GM23248 (cell line): ENCODE data around the gene TLE6. TPM values are rescaled to one million over a fixed set of nuclear protein-coding genes. Genes with fewer than 3 reads are reported as not detected.
"Not testable (repeated sequence)": the region's sequence is repeated elsewhere in the genome, so short reads cannot be mapped to it uniquely, and the experiment has no call there.

Source experiments
- DNase-seq: peaks from one replicate; pipeline ENCODE4 v3.0.0-alpha.2; 2015
- H2AFZ ChIP-seq: fragments of 200-600 bp; sonication (generic); 2 replicates; pipeline ENCODE4 v1.6.1; 2016; ENCODE audit warnings: antibody characterized with exemption
- H3F3A ChIP-seq: fragments of 200-600 bp; sonication (generic); 2 replicates; pipeline ENCODE4 v1.6.1; 2016; ENCODE audit warnings: mild to moderate bottlenecking, antibody characterized with exemption, mixed run types; ENCODE audit not compliant: insufficient read depth
- H3K27ac ChIP-seq: fragments of 200-600 bp; sonication (generic); 2 replicates; pipeline ENCODE4 v1.5.1; 2016; ENCODE audit warnings: mild to moderate bottlenecking
- H3K27me3 ChIP-seq: fragments of 200-600 bp; sonication (generic); replicated peaks from 2 replicates; pipeline ENCODE4 v1.6.1; 2016; ENCODE audit warnings: mild to moderate bottlenecking; ENCODE audit not compliant: insufficient read depth
- H3K36me3 ChIP-seq: fragments of 200-600 bp; sonication (generic); 2 replicates; pipeline ENCODE4 v1.6.1; 2016; ENCODE audit warnings: low read depth, mild to moderate bottlenecking
- H3K4me1 ChIP-seq: fragments of 200-600 bp; sonication (generic); 2 replicates; pipeline ENCODE4 v1.6.1; 2016; ENCODE audit warnings: mild to moderate bottlenecking; ENCODE audit not compliant: insufficient read depth
- H3K4me2 ChIP-seq: fragments of 200-600 bp; sonication (generic); one replicate; pipeline ENCODE4 v1.6.1; 2016; ENCODE audit warnings: mild to moderate bottlenecking; ENCODE audit not compliant: unreplicated experiment
- H3K4me3 ChIP-seq: fragments of 200-600 bp; sonication (generic); 2 replicates; pipeline ENCODE4 v1.5.1; 2016; ENCODE audit warnings: mild to moderate bottlenecking
- H3K79me2 ChIP-seq: fragments of 200-600 bp; sonication (generic); 2 replicates; pipeline ENCODE4 v1.6.1; 2016; ENCODE audit warnings: mild to moderate bottlenecking; ENCODE audit not compliant: insufficient read depth
- H3K9ac ChIP-seq: fragments of 200-600 bp; sonication (generic); 2 replicates; pipeline ENCODE4 v1.6.1; 2016; ENCODE audit warnings: mild to moderate bottlenecking
- H3K9me2 ChIP-seq: fragments of 200-600 bp; sonication (generic); 2 replicates; pipeline ENCODE4 v1.6.1; 2016; ENCODE audit warnings: mixed run types, mild to moderate bottlenecking, moderate library complexity; ENCODE audit not compliant: insufficient read depth
- H3K9me3 ChIP-seq: fragments of 200-600 bp; sonication (generic); one replicate; pipeline ENCODE4 v1.6.1; 2017; ENCODE audit warnings: low read depth
- H4K20me1 ChIP-seq: fragments of 200-600 bp; sonication (generic); 2 replicates; pipeline ENCODE4 v1.6.0; 2016; ENCODE audit not compliant: insufficient read depth
- EZH2 ChIP-seq: fragments of 200-600 bp; sonication (generic); IDR thresholded peaks from 2 replicates; pipeline ENCODE4 v1.6.1; 2018; ENCODE audit warnings: antibody characterized with exemption, mild to moderate bottlenecking; ENCODE audit not compliant: insufficient read depth, poor library complexity, severe bottlenecking
- EZH2phosphoT487 ChIP-seq: fragments of 200-600 bp; sonication (generic); IDR thresholded peaks from 2 replicates; pipeline ENCODE4 v1.6.1; 2018; ENCODE audit warnings: antibody characterized with exemption, moderate library complexity, mild to moderate bottlenecking, low read depth; ENCODE audit not compliant: insufficient read depth
- WGBS, 2 experiments: methylation state at CpG; one replicate each; pipeline ENCODE4 v1.1.6; 2015 to 2017; ENCODE audit warnings: low lambda C conversion rate in 2 of 2, low coverage in 1 of 2; ENCODE audit errors: missing lambda C conversion rate in 2 of 2; 5-methylcytosine and 5-hydroxymethylcytosine counted together
- in situ Hi-C: fragments of 300-500 bp; cut with MboI; formaldehyde crosslinking; loops from 2 replicates; pipeline ENCODE4 v1.15.0; 2020
- polyA plus RNA-seq: library from polyadenylated mRNA; unstranded; fragments of >200 nt; fragmentation: Nextera tagmentation; extraction: Ambion mirVana; gene quantifications from 2 replicates; pipeline ENCODE4 v1.2.1, GENCODE V29; 2016
- total RNA-seq: library from RNA; depleted of rRNA; stranded (reverse); fragments of >200 nt; shearing (Covaris generic); gene quantifications from 2 replicates; pipeline ENCODE4 v1.2.3, GENCODE V29; 2014

The TLE6 gene
- total and polyA plus RNA-seq, 2 experiments from 2014 or later, result 0.21 to 0.65 TPM

DNA sequence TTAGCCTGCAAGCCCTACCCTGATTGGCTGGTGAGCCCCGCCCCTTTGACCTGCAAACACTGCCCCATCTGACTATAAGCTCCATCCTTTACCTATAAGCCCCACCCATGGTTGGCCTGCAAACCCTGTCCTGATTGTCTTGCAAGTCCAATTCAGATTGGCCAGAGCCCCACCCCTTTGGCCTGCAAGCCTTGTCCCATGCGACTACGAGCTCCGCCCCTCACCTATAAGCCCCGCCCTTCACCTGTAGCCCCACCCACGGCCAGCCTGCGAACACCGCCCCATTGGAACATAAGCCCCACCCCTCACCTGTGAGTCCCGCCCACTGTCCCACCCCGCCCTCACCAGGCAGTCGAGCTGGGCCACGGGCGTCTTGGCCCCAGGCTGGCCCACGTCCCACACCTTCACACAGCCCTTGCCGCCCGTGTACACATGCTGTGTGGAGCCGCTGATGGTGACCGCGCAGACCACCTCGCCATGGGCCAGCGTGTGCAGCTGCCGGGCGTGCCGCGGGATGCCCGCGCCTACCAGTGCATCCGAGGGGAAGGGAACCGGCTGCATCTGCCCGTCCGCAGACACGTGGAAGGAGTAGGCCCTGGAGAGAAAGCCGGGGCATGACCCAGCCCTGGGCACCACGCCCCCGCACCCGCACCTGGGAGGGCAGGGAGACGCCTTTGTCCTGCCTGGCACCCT is 28.9 kb downstream of the TLE6 start:
- Histone ChIP-seq H3K4me3 (no peak overlapping the region), H3K27me3 (no peaks in the 10 kb centered on the region), H3K9ac (no peak overlapping the region), H2AFZ (no peak overlapping the region), H3K9me2 (no peaks in the 10 kb centered on the region), H3K36me3 (no peaks in the 10 kb centered on the region), H3K4me1 (no peaks in the 10 kb centered on the region), H3F3A (no peaks in the 10 kb centered on the region), H3K9me3 (no peaks in the 10 kb centered on the region), H4K20me1 (no peaks in the 10 kb centered on the region), H3K27ac (no peak overlapping the region), H3K79me2 (no peaks in the 10 kb centered on the region), H3K4me2 (no peak overlapping the region)
- no peak for DNase-seq
- whole genome bisulfite sequencing, 2 experiments, result 85 to 86% methylated on average over 35 to 37 of the region's 37 CpGs
- in situ Hi-C loops, result no loop called here
- no peak for TF ChIP-seq EZH2phosphoT487
- TF ChIP-seq EZH2, result no peak

GRCh38 chr19:3007975-3008374 is 30.6 kb downstream of the TLE6 start:
- H3K27me3 ChIP-seq, result no peaks in the 10 kb centered on the region
- no peaks in the 10 kb centered on the region for H4K20me1 ChIP-seq
- H2AFZ ChIP-seq, result no peak overlapping the region
- no peak overlapping the region for H3K4me3 ChIP-seq
- H3K36me3 ChIP-seq, result no peaks in the 10 kb centered on the region
- H3K4me1 ChIP-seq, result no peaks in the 10 kb centered on the region
- H3K4me2 ChIP-seq, result no peak overlapping the region
- H3F3A ChIP-seq, result no peaks in the 10 kb centered on the region
- TF ChIP-seq EZH2 (no peak), EZH2phosphoT487 (no peak)
- in situ Hi-C loops, result no loop called here
- H3K9me3 ChIP-seq, result no peaks in the 10 kb centered on the region
- H3K9me2 ChIP-seq, result no peaks in the 10 kb centered on the region
- H3K9ac ChIP-seq, result no peak overlapping the region
- H3K79me2 ChIP-seq, result no peaks in the 10 kb centered on the region
- H3K27ac ChIP-seq, result no peak overlapping the region
- DNase-seq, result no peak
- WGBS, 2 experiments, result 80 to 84% methylated on average over 9 of the region's 9 CpGs

DNA sequence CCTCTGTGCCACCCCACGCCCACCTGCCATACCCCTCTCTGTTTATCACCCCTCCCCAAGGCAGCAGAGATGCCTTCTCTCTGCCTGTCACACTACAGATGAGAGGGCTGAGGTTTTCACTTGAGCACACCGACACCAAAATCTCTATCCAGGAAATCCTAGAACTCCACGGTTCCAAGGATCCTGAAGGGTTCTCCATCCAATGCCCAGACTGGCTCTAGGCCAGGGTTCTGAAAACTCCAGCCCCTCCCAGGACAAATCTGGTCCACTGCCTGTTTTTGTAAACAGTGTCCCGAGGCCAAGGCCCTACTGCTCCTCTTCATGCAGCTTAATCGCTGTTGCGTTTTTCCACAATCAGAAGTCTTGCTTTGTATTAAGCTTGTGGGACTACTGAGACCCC is 31.6 kb downstream of the TLE6 start:
- Histone ChIP-seq H3K4me2 (no peak overlapping the region), H3F3A (no peaks in the 10 kb centered on the region), H3K9ac (no peak overlapping the region), H2AFZ (no peak overlapping the region), H3K36me3 (no peaks in the 10 kb centered on the region), H3K4me3 (no peak overlapping the region), H3K27me3 (no peaks in the 10 kb centered on the region), H3K9me3 (no peaks in the 10 kb centered on the region), H3K27ac (no peak overlapping the region), H3K4me1 (no peaks in the 10 kb centered on the region), H3K9me2 (no peaks in the 10 kb centered on the region), H3K79me2 (no peaks in the 10 kb centered on the region), H4K20me1 (no peaks in the 10 kb centered on the region)
- in situ Hi-C loops, result no loop called here
- WGBS, 2 experiments, result 31 to 36% methylated on average over 6 of the region's 6 CpGs
- TF ChIP-seq EZH2phosphoT487 (no peak), EZH2 (no peak)
- DNase-seq, result no peak

GRCh38 chr19:3010871-3011270 is 33.5 kb downstream of the TLE6 start:
- Histone ChIP-seq H3K4me3 (no peak overlapping the region), H3K79me2 (no peaks in the 10 kb centered on the region), H3K27ac (no peak overlapping the region), H2AFZ (no peak overlapping the region), H4K20me1 (no peaks in the 10 kb centered on the region), H3K9ac (no peak overlapping the region), H3K36me3 (no peaks in the 10 kb centered on the region), H3K9me3 (no peaks in the 10 kb centered on the region), H3K4me2 (no peak overlapping the region), H3K9me2 (no peaks in the 10 kb centered on the region), H3K4me1 (no peaks in the 10 kb centered on the region), H3F3A (no peaks in the 10 kb centered on the region), H3K27me3 (no peaks in the 10 kb centered on the region)
- in situ Hi-C loops, result no loop called here
- WGBS, 2 experiments, result 87 to 91% methylated on average over 13 of the region's 13 CpGs
- TF ChIP-seq EZH2 (no peak), EZH2phosphoT487 (no peak)
- no peak for DNase-seq

DNA sequence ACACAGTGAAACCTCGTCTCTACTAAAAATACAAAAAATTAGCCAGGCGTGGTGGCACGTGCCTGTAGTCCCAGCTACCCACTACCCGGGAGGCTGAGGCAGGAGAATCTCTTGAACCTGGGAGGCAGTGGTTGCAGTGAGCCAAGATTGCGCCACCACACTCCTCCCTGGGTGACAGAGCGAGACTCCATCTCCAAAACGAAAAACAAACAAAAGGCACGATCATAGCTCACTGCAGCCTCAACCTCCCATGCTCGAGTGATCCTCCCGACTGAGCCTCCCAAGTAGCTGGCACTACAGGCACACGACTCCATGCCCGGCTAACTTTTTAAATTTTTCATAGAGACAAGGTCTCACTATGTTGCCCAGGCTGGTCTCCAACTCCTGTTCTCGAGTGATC is 34.7 kb downstream of the TLE6 start:
- H3K27ac ChIP-seq, in situ Hi-C loops, H3K9ac ChIP-seq, H3K27me3 ChIP-seq, H2AFZ ChIP-seq, H3K4me3 ChIP-seq, DNase-seq, H3K36me3 ChIP-seq, H3K4me2 ChIP-seq, H3K4me1 ChIP-seq, H3K9me2 ChIP-seq, H3K9me3 ChIP-seq, H3K79me2 ChIP-seq, H3F3A ChIP-seq, H4K20me1 ChIP-seq: not testable (repeated sequence)
- WGBS, 2 experiments, result 84% methylated on average over 13 of the region's 13 CpGs
